Measurements from ENCODE around the gene RBM14.
"Not testable (repeated sequence)": the region's sequence is repeated elsewhere in the genome, so short reads cannot be mapped to it uniquely, and the experiment has no call there.

RBM14 gene

DNA sequence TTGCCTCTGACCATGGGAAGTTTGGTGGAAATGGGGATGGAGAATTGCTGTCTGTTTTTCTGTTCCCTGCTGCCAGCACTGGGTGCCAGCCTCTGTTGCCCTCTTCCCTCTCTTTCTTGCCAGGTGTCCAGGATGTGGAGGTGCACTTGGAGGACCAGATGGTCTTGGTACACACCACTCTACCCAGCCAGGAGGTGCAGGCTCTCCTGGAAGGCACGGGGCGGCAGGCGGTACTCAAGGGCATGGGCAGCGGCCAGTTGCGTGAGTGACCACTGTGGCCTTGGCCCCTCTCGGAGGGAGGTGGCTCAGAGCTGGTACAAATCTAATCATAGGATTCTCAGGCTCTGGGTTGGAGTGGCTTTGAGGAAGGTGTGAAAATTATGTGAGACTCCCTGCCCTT lies 17.4 kb upstream of the RBM14 start:
- no peak for DNase-seq

- no peak for DNase-seq
Measured at GRCh38 chr11:66600219-66600618, 16.2 kb upstream of the RBM14 start.

GRCh38 chr11:66600631-66601233 lies 15.7 kb upstream of the RBM14 start:
- no peak for DNase-seq

- no peak for DNase-seq
Measured at GRCh38 chr11:66603072-66603471, 13.4 kb upstream of the RBM14 start.

- no peak for DNase-seq
Measured at GRCh38 chr11:66604155-66604554, 12.3 kb upstream of the RBM14 start.

DNA sequence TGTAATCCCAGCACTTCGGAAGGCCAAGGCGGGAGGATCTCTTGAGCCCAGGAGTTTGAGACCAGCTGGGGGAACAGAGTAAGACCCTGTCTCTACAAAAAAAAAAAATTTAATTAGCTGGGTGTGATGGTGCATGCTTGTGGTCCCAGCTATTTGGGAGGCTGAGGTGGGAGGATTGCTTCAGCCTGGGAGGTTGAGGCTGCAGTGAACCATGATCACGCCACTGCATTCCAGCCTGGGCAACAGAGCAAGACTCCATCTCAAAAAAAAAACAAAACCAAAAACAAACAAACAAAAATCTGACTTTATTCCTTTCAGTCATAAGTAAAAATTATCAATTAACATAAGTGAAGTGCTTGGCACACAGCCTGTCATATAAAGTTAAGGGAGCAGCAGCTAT lies 9.8 kb upstream of the RBM14 start:
- DNase-seq, result not testable (repeated sequence)

DNA sequence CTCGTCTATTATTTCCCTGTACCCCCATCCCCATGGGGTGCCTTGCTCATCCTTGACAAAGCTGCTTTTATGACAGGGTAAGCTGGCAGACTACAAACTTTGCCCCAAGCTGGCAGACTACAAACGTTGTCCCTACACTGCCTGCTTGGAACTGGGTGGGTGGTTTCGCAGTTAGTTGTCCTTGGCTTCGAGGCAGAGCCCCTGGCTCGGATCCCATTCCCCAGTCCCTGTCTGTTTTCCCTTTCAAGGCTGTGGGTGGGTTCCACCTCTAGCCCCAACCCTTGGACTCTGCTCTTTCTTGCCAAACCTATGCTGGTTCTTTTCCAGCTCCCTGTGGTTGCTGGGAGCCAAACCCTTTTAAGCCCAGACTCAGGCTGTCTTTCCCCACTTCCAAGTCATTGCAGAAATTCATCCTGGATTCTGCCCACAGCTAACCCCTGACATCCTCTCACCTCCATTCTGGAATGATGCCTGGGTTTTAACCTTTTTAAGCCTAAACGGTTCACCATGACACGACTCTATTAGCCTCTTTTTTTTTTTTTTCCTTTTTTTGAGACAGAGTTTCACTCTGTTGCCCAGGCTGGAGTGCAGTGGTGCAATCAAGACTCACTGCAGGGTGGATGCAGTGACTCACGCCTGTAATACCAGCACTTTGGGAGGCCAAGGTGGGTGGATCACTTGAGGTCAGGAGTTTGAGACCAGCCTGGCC lies 9.2 kb upstream of the RBM14 start:
- no peak for DNase-seq

GRCh38 chr11:66609721-66610617 lies 6.5 kb upstream of the RBM14 start:
- DNase-seq, result no peak

DNA sequence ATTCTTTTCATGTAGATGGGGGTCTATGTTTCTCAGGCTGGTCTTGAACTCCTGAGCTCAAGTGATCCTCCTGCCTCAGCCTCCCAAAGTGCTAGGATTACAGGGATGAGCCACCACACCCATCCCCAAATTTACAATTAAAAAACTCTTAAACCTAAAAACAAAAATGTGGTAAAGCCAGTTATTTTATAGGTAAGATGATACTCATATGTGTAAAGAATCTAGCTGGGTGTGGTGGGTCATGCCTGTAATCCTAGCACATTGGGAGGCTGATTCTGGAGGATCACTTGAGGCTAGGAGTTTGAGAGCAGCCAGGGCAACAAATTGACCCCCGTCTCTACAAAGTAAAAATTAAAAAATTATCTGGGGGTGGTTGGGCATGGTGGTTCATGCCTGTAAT lies 4.0 kb upstream of the RBM14 start:
- DNase-seq, result no peak

DNA sequence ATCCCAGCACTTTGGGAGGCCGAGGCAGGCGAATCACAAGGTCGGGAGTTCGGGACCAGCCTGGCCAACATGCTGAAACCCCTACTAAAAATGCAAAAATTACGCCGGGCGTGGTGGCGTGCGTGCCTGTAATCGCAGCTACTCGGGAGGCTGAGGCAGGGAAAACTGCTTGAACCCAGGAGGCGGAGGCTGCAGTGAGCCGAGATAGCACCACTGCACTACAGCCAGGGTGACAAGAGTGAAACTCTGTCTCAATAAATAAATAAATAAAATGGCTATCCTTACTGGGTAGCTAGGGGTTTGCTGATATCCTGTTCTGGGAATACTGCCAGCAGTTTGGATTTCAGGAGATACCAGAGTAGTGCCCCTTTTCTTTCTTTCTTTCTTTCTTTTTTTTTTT lies 2.4 kb upstream of the RBM14 start:
- no peak for DNase-seq

DNA sequence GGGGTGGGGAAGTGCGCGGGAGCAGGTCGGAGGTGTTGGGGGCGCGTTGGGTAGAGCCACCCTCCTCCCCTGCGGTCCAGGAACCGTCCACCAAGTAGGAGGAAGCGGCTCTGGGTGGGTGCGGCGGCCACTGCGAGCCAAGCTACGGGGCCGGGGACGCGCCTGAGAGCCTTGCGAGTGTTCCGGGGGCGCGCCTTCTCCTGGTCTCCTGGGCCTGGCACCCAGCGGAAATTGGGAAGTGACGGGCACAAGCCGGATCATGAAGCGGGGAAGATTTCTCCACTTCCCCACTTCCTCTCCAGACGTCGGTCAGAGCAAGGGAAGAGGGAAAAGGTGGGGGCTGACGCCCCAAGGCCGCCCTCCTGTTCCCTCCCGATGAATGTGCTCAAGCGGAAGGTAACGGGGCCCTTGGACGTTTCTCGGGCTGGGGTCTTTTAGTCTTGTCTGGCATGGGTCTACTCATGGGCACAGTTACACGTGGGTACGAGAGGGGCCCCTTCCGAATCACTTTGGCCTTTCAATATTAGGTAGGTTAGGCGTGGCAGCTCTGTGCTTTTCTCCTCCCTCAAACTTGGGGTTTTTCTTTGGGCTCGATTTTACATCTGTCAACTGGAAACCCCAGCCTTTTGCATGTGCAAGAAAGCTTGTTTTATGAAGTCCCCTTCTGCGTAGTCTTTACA lies 865 bp downstream of the RBM14 start:
- DNase-seq, result no peak

DNA sequence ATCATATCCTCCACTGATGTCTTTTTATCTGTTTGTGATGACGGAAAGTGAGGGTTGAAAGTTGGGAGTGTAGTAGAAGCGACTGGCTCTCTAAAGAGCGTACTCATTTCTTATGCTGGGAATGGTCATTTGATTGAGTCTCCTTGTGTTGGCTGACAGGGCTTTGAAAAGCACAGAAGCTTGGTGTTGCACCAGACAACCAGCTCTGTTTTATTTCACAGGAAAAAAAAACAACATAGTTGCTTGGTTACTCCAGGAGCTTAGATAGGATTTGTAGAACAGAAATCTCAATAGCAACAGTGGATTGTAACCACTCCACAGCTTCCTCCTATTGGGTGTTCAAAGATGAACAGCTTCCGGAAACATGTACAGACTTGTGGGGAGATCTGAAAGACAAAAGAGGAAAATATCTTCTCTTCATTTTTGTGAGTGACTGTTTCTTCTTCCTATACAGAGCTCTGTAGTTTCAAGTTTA lies 2.7 kb downstream of the RBM14 start:
- DNase-seq, result peak; percentile 52

DNA sequence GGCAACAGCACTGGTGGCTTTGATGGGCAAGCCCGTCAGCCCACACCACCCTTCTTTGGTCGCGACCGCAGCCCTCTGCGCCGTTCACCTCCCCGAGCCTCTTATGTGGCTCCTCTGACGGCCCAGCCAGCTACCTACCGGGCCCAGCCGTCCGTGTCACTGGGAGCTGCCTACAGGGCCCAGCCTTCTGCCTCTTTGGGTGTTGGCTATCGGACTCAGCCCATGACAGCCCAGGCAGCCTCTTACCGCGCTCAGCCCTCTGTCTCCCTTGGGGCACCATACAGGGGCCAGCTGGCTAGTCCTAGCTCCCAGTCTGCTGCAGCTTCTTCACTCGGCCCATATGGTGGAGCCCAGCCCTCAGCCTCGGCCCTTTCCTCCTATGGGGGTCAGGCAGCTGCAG lies 8.0 kb downstream of the RBM14 start:
- DNase-seq, result no peak

DNA sequence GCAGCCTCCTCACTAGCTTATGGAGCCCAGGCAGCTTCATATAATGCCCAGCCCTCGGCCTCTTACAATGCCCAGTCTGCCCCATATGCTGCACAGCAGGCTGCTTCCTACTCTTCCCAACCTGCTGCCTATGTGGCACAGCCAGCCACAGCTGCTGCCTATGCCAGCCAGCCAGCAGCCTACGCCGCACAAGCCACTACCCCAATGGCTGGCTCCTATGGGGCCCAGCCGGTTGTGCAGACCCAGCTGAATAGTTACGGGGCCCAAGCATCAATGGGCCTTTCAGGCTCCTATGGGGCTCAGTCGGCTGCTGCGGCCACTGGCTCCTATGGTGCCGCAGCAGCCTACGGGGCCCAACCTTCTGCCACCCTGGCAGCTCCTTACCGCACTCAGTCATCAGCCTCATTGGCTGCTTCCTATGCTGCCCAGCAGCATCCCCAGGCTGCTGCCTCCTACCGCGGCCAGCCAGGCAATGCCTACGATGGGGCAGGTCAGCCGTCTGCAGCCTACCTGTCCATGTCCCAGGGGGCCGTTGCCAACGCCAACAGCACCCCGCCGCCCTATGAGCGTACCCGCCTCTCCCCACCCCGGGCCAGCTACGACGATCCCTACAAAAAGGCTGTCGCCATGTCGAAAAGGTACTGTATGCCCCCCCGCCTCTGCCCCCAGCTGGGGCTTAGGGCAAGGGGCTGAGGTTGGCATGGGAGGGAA lies 8.8 kb downstream of the RBM14 start:
- no peak for DNase-seq

- no peak for DNase-seq
Measured at GRCh38 chr11:66625752-66626149, 9.3 kb downstream of the RBM14 start.

DNA sequence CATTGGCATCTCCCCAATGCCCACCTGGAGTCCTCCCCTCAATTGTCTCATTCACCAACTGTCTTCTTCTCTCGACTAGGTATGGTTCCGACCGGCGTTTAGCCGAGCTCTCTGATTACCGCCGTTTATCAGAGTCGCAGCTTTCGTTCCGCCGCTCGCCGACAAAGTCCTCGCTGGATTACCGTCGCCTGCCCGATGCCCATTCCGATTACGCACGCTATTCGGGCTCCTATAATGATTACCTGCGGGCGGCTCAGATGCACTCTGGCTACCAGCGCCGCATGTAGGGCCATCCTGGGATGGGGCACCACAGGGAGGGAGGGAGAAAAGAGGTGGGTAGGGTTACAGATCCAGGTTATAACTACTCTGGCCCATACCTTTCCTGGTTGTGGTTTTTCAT lies 10.0 kb downstream of the RBM14 start:
- no peak for DNase-seq

GRCh38 chr11:66626926-66627325 lies 10.5 kb downstream of the RBM14 start:
- no peak for DNase-seq

DNA sequence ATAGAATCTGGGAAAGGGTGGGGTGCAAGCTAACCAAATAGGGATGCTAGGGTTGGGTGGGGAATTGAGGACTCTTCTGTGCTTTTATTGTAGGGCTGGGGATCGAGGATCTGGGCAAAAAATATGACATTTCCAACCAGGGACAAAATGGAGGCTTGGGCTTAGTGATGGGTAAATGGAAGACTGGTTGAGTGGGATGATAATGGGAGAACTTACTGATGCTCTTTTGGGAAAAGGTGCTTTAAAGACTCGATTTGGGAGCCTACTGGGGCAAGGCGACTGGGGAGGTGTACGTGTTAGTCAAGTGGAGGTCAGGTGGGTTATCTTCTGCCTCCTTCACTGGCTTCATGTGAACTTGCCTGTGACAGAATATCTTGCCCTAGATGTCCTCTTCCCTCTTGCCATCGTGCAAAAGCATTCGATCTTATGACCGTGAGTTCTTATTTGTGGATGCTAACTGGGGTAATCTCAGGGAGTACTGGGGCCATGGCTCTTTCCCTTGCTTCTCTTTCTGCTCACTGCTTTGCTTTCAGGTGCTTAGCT lies 11.7 kb downstream of the RBM14 start:
- no peak for DNase-seq

DNA sequence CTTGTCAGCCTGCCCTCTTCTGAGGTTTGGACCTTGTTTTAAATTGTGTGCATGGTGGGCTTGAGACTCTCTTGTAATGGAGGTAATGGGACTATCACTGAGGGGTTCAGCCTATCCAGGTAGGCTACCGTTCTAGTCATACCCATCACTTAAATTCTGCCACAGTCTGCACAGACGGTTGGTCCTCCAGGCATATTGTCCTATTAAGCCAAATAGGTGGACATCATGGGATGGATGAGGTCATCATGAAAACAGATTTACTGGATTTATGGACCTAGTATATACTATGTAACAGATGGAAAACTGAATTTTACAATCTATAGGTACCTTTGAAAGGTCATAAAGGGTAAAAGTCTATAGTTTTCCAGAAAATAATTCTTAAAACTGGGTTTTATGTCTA lies 12.9 kb downstream of the RBM14 start:
- no peak for DNase-seq

DNA sequence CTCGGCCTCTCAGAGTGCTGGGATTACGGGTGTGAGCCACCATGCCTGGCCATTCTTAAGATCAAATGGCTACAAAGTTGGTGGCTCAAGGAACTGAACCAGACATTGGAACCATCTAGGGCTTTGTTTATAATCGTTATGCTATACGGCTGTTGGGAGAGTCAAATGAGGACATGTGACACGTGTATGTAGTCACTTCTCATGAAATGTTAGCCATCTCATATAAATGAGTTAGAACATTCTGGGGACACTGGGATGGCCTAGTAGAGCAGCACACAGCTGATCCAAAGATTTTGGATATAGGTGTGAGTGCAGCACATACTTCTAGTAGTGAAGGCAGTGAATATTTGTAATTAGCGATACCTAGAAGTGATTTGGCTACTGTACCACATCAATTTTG lies 15.5 kb downstream of the RBM14 start:
- no peak for DNase-seq

GRCh38 chr11:66632952-66633351 lies 16.5 kb downstream of the RBM14 start:
- DNase-seq, result no peak

- no peak for DNase-seq
Measured at GRCh38 chr11:66636411-66636810, 20.0 kb downstream of the RBM14 start.
